SK-N-SH (cell line): Measurements from ENCODE around the gene PELI1.

Experiments used
- CTCF ChIP-seq: fragments of 200-600 bp; sonication (generic); IDR thresholded peaks from 2 replicates; pipeline ENCODE4 v1.6.1; 2017; ENCODE audit warnings: antibody characterized with exemption, mild to moderate bottlenecking, moderate library complexity
- GABPA ChIP-seq: IDR thresholded peaks from 2 replicates; pipeline ENCODE4 v1.4.0; 2012; ENCODE audit warnings: low read depth, mild to moderate bottlenecking
- POLR2AphosphoS5 ChIP-seq: IDR thresholded peaks from 2 replicates; pipeline ENCODE4 v1.6.1; 2012; ENCODE audit warnings: low read depth, low read length
- REST ChIP-seq: IDR thresholded peaks from 2 replicates; pipeline ENCODE4 v1.6.1; 2012; ENCODE audit warnings: mild to moderate bottlenecking, low read depth, low read length, moderate library complexity
- TEAD4 ChIP-seq: IDR thresholded peaks from 2 replicates; pipeline ENCODE4 v1.4.0; 2012; ENCODE audit warnings: mild to moderate bottlenecking, borderline replicate concordance; ENCODE audit not compliant: insufficient read depth
- USF2 ChIP-seq: fragments of 150-350 bp; IDR thresholded peaks from 2 replicates; pipeline ENCODE4 v1.6.1; 2017; ENCODE audit warnings: antibody characterized with exemption, low read length, low read depth, borderline replicate concordance

- TF ChIP-seq CTCF (no peak), REST (no peak), USF2 (no peak), POLR2AphosphoS5 (no peak), GABPA (no peak), TEAD4 (no peak)
Observed at GRCh38 chr2:64119369-64119768, 24.9 kb downstream of the PELI1 start.
